RWPE1 (cell line): ENCODE measurements around the gene TBL3.
A peak's percentile ranks its signal among the peaks of the same experiment; 100 is the strongest.

Source experiments
- CTCF ChIA-PET: fragments of 350-600 bp; sonication (Branson Sonifier 250); formaldehyde crosslinking; extraction: SDS; loops from one replicate; lab custom pipeline; 2021; lab: Yijun Ruan, JAX
- POLR2A ChIA-PET: fragments of 400-600 bp; formaldehyde crosslinking; extraction: SDS; loops from one replicate; lab custom pipeline; 2020; ENCODE audit warnings: antibody characterized with exemption; ENCODE audit not compliant: low non-redundant PET; lab: Yijun Ruan, JAX
- DNase-seq: peaks from one replicate; pipeline ENCODE4 v3.0.0; 2012; ENCODE audit warnings: low spot score
- H3K27ac ChIP-seq: fragments of 450-650 bp; 2 replicates; pipeline ENCODE4 v1.5.1; 2017
- CTCF ChIP-seq: fragments of 450-650 bp; conservative IDR thresholded peaks from 2 replicates; pipeline ENCODE4 v1.5.1; 2017; ENCODE audit warnings: low read depth, mild to moderate bottlenecking

Gene TBL3

GRCh38 chr16:1971796-1972489, at the start of gene TBL3:
Gene TBL3 (plus strand): TSS chr16:1972053. CDS start chr16:1972165, 112 bp downstream.
- no peak for TF ChIP-seq CTCF
- H3K27ac ChIP-seq = peak within 1 kb of the TSS; percentile 94
- peak; percentile 88 for DNase-seq
- ChIA-PET CTCF (no interaction called here), POLR2A (no interaction called here)

GRCh38 chr16:1922357-1922756, 49.5 kb upstream of the TBL3 start:
- no peak overlapping the region for H3K27ac ChIP-seq
- ChIA-PET POLR2A (no interaction called here), CTCF (no interaction called here)
- DNase-seq = no peak
- TF ChIP-seq CTCF = no peak

GRCh38 chr16:1923299-1924034, 48.4 kb upstream of the TBL3 start:
- TF ChIP-seq CTCF = peak; percentile 61
- ChIA-PET POLR2A (interaction anchor here (0.5 kb wide), 1 partner anchor 1087 kb away, joined by 3 read pairs; no protein-coding TSS in a partner anchor), CTCF (interaction anchor here (0.6 to 1.0 kb wide), 4 partner anchors 9 to 132 kb away, joined by 3 to 7 read pairs (median 4); no protein-coding TSS in a partner anchor)
- peak; percentile 60 for DNase-seq
- H3K27ac ChIP-seq = peak overlapping the region; percentile 61

- CTCF ChIA-PET = interaction anchor here (0.6 to 1.0 kb wide), 3 partner anchors 8 to 132 kb away, joined by 3 to 7 read pairs (median 4); no protein-coding TSS in a partner anchor
- no peak for TF ChIP-seq CTCF
- no peak for DNase-seq
- POLR2A ChIA-PET = interaction anchor here (0.5 kb wide), 1 partner anchor 1086 kb away, joined by 3 read pairs; no protein-coding TSS in a partner anchor
- peak overlapping the region; percentile 61 for H3K27ac ChIP-seq
These were observed 47.8 kb upstream of the TBL3 start for GRCh38 chr16:1924095-1924494.

GRCh38 chr16:1926271-1926670, 45.6 kb upstream of the TBL3 start:
- ChIA-PET POLR2A (no interaction called here), CTCF (no interaction called here)

More at GRCh38 chr16:1926271-1926670, 45.6 kb upstream of the TBL3 start:
- TF ChIP-seq CTCF = no peak
- DNase-seq = no peak
- H3K27ac ChIP-seq = no peak overlapping the region
